Gastroesophageal sphincter (tissue), 3 donors: ENCODE results near the gene WBP1L.

ENCODE experiments used
- CTCF ChIP-seq, 4 experiments: fragments of 200-600 bp in 2 of 4; fragments of 450-650 bp in 2 of 4; sonication (generic) in 1 of 4; IDR thresholded peaks; one replicate each; pipeline ENCODE4 v1.5.1; 2017 to 2019; ENCODE audit warnings: antibody characterized with exemption in 4 of 4, mild to moderate bottlenecking in 2 of 4, moderate library complexity in 2 of 4
- EP300 ChIP-seq: sonication (generic); formaldehyde crosslinking; IDR thresholded peaks from one replicate; pipeline ENCODE4 v1.6.1; 2017; ENCODE audit warnings: antibody characterized with exemption, mild to moderate bottlenecking
- POLR2A ChIP-seq, 2 donors: fragments of 450-650 bp; IDR thresholded peaks; one replicate each; pipeline ENCODE4 v1.6.1; 2017; ENCODE audit warnings: antibody characterized with exemption in 2 of 2, mild to moderate bottlenecking in 2 of 2, moderate library complexity in 1 of 2
- POLR2AphosphoS5 ChIP-seq: sonication (generic); formaldehyde crosslinking; IDR thresholded peaks from one replicate; pipeline ENCODE4 v1.6.1; 2017; ENCODE audit warnings: antibody characterized with exemption

- no peak for TF ChIP-seq CTCF (IDR thresholded peaks at IDR 0.05)
- no peak for TF ChIP-seq POLR2A (IDR thresholded peaks at IDR 0.05)
- TF ChIP-seq POLR2AphosphoS5 = no peak
- no peak for TF ChIP-seq EP300
Measured at GRCh38 chr10:102773320-102773719, 29.6 kb downstream of the WBP1L start.
